HepG2 (cell line): ENCODE results near the gene EIF2AK2. TPM values are rescaled to one million over a fixed set of nuclear protein-coding genes. Genes with fewer than 3 reads are reported as not detected.

Experiments used
- ATAC-seq: fragments of 200-7000 bp; cut with Tn5 transposase; 3 replicates; pipeline ENCODE4 v1.9.1; 2020; ENCODE audit warnings: mild to moderate bottlenecking, moderate library complexity
- BruUV-seq: library from RNA; stranded (reverse); fragments of 400-500 nt; replicated peaks from 2 replicates; lab custom pipeline; 2021; lab: Mats Ljungman, UMichigan
- CTCF ChIA-PET: fragments of 300-600 bp; formaldehyde crosslinking; extraction: SDS; loops from one replicate; lab custom pipeline; 2021; ENCODE audit warnings: low total read pairs, inconsistent platforms, low intra/inter-chr PET ratio; lab: Yijun Ruan, JAX
- POLR2A ChIA-PET: fragments of 350-600 bp; sonication (Branson Sonifier 250); formaldehyde crosslinking; loops from one replicate; lab custom pipeline; 2020; ENCODE audit warnings: antibody characterized with exemption, inconsistent platforms; lab: Yijun Ruan, JAX
- DNase-seq: peaks from one replicate; pipeline ENCODE4 v3.0.0-alpha.2; 2015; ENCODE audit warnings: low spot score
- FAIRE-seq: peaks from 3 replicates; lab custom pipeline; 2011; peaks lifted over from hg19 to GRCh38; lab: Jason Lieb, UNC
- H2AFZ ChIP-seq: one replicate; pipeline ENCODE4 v1.6.1; 2011; ENCODE audit warnings: low read length, inconsistent platforms
- H3K27ac ChIP-seq: fragments of 300-600 bp; 3 replicates; pipeline ENCODE4 v1.8.0; 2011; ENCODE audit warnings: mixed run types, mild to moderate bottlenecking, mixed read lengths, low read length, inconsistent platforms; ENCODE audit not compliant: insufficient read depth; ENCODE audit errors: extremely low read length
- H3K27me3 ChIP-seq, 2 experiments: fragments of 200-600 bp in 1 of 2; 2 replicates in 1 of 2; 3 replicates in 1 of 2; pipeline versions ENCODE4 v1.6.0 to v1.8.0; 2011; ENCODE audit warnings: low read length in 2 of 2, mild to moderate bottlenecking in 2 of 2, moderate library complexity in 2 of 2, inconsistent platforms in 1 of 2; ENCODE audit not compliant: insufficient read depth in 2 of 2, control insufficient read depth in 1 of 2
- H3K36me3 ChIP-seq, 2 experiments: fragments of 200-600 bp in 1 of 2; replicated peaks in 1 of 2; 2 replicates in 1 of 2; 3 replicates in 1 of 2; pipeline versions ENCODE4 v1.5.1 to v1.8.0; 2011; ENCODE audit warnings: low read length in 2 of 2, inconsistent platforms in 1 of 2; ENCODE audit not compliant: insufficient read depth in 2 of 2, control insufficient read depth in 1 of 2
- H3K4me1 ChIP-seq: 2 replicates; pipeline ENCODE4 v1.5.1; 2012; ENCODE audit warnings: low read length, inconsistent platforms; ENCODE audit not compliant: insufficient read depth
- H3K4me2 ChIP-seq: 2 replicates; pipeline ENCODE4 v1.6.0; 2011; ENCODE audit warnings: low read depth, low read length, inconsistent platforms
- H3K4me3 ChIP-seq, 3 experiments: fragments of 200-600 bp in 1 of 3; sonication (generic), shearing (Covaris generic) in 1 of 3; replicated peaks in 1 of 3; 2 replicates each; pipeline ENCODE4 v1.5.1; 2011 to 2016; ENCODE audit warnings: low read length in 3 of 3, inconsistent platforms in 2 of 3, low read depth in 2 of 3, mild to moderate bottlenecking in 2 of 3, control low read depth in 1 of 3, mixed read lengths in 1 of 3; ENCODE audit not compliant: insufficient read depth in 1 of 3
- H3K79me2 ChIP-seq: one replicate; pipeline ENCODE4 v1.6.1; 2011; ENCODE audit warnings: low read length, inconsistent platforms; ENCODE audit not compliant: insufficient read depth
- H3K9ac ChIP-seq: 2 replicates; pipeline ENCODE4 v1.6.0; 2011; ENCODE audit warnings: mild to moderate bottlenecking, low read depth, low read length, inconsistent platforms; ENCODE audit not compliant: insufficient read depth
- H3K9me3 ChIP-seq: 2 replicates; pipeline ENCODE4 v1.5.1; 2012; ENCODE audit warnings: mild to moderate bottlenecking, low read length
- H4K20me1 ChIP-seq: 2 replicates; pipeline ENCODE4 v1.6.0; 2011; ENCODE audit warnings: inconsistent platforms, mild to moderate bottlenecking, low read length, moderate library complexity; ENCODE audit not compliant: insufficient read depth
- FOXJ3 ChIP-seq: sonication (generic); formaldehyde crosslinking; IDR thresholded peaks from 2 replicates; pipeline ENCODE4 v1.4.0; 2020; ENCODE audit warnings: missing genetic modification reagents, mild to moderate bottlenecking, borderline replicate concordance
- GFI1 ChIP-seq: sonication (generic); formaldehyde crosslinking; IDR thresholded peaks from 2 replicates; pipeline ENCODE4 v1.5.0; 2020; ENCODE audit warnings: missing genetic modification reagents, mild to moderate bottlenecking, borderline replicate concordance
- GTF2F1 ChIP-seq: fragments of 150-350 bp; IDR thresholded peaks from 2 replicates; pipeline ENCODE4 v1.6.1; 2014; ENCODE audit warnings: low read length
- MIXL1 ChIP-seq: IDR thresholded peaks from 2 replicates; pipeline ENCODE4 v1.6.1; 2016
- NBN ChIP-seq: fragments of 450-650 bp; conservative IDR thresholded peaks from 2 replicates; pipeline ENCODE4 v1.6.1; 2017
- NFATC3 ChIP-seq: sonication (generic); formaldehyde crosslinking; IDR thresholded peaks from 2 replicates; pipeline ENCODE4 v1.5.1; 2020; ENCODE audit warnings: mild to moderate bottlenecking, missing genetic modification reagents
- NFRKB ChIP-seq: fragments of 450-650 bp; IDR thresholded peaks from 2 replicates; pipeline ENCODE4 v1.6.1; 2017
- RARG ChIP-seq: sonication (generic); formaldehyde crosslinking; IDR thresholded peaks from 2 replicates; pipeline ENCODE4 v1.4.0; 2020; ENCODE audit warnings: low read depth, mild to moderate bottlenecking, missing genetic modification reagents
- RFX3 ChIP-seq: IDR thresholded peaks from 2 replicates; pipeline ENCODE4 v1.6.1; 2016; ENCODE audit warnings: missing biosample characterization, missing genetic modification reagents
- SALL1 ChIP-seq: sonication (generic); formaldehyde crosslinking; IDR thresholded peaks from 2 replicates; pipeline ENCODE4 v1.8.0; 2022; ENCODE audit warnings: mild to moderate bottlenecking, missing genetic modification reagents
- TBX3 ChIP-seq: fragments of 450-650 bp; IDR thresholded peaks from 2 replicates; pipeline ENCODE4 v1.6.1; 2017; ENCODE audit warnings: antibody characterized with exemption, mild to moderate bottlenecking, inconsistent platforms, borderline replicate concordance
- ZNF180 ChIP-seq: sonication (generic); formaldehyde crosslinking; IDR thresholded peaks from 2 replicates; pipeline ENCODE4 v1.4.0; 2020; ENCODE audit warnings: low read depth, missing genetic modification reagents, borderline replicate concordance
- ZNF446 ChIP-seq: sonication (generic); formaldehyde crosslinking; IDR thresholded peaks from 2 replicates; pipeline ENCODE4 v1.5.0; 2020; ENCODE audit warnings: mild to moderate bottlenecking, missing genetic modification reagents
- ZNF547 ChIP-seq: sonication (generic); formaldehyde crosslinking; IDR thresholded peaks from 2 replicates; pipeline ENCODE4 v1.5.1; 2020; ENCODE audit warnings: mild to moderate bottlenecking, missing genetic modification reagents
- ZNF614 ChIP-seq: IDR thresholded peaks from 2 replicates; pipeline ENCODE4 v1.6.1; 2018; ENCODE audit warnings: missing biosample characterization, missing genetic modification reagents, inconsistent platforms, borderline replicate concordance
- ZNF75D ChIP-seq: sonication (generic); formaldehyde crosslinking; IDR thresholded peaks from 2 replicates; pipeline ENCODE4 v1.8.1; 2023; ENCODE audit warnings: missing genetic modification reagents, mild to moderate bottlenecking, borderline replicate concordance
- ZNF772 ChIP-seq: sonication (generic); formaldehyde crosslinking; IDR thresholded peaks from 2 replicates; pipeline ENCODE4 v1.5.0; 2020; ENCODE audit warnings: mild to moderate bottlenecking, missing genetic modification reagents
- ZNF773 ChIP-seq: sonication (generic); formaldehyde crosslinking; IDR thresholded peaks from 2 replicates; pipeline ENCODE4 v1.4.0; 2020; ENCODE audit warnings: missing genetic modification reagents, borderline replicate concordance
- ZNF781 ChIP-seq: sonication (generic); formaldehyde crosslinking; IDR thresholded peaks from 2 replicates; pipeline ENCODE4 v1.5.1; 2020; ENCODE audit warnings: borderline replicate concordance, mild to moderate bottlenecking, missing genetic modification reagents; ENCODE audit errors: not compliant biosample characterization
- WGBS: methylation state at CpG from one replicate; pipeline ENCODE4 v1.1.6; 2017; ENCODE audit warnings: low lambda C conversion rate; 5-methylcytosine and 5-hydroxymethylcytosine counted together
- in situ Hi-C: cut with HindIII; loops from 2 replicates; pipeline ENCODE4 v1.10.0; 2017; ENCODE audit warnings: low pct_unique_long_range_greater_than_20kb; ENCODE audit not compliant: extremely low pct_ligation_motif_present
- intact Hi-C: fragments of 100-400 bp; cut with micrococcal nuclease; formaldehyde crosslinking; loops from one replicate; pipeline ENCODE4 v1.10.0; 2022; ENCODE audit not compliant: unreplicated experiment
- polyA plus RNA-seq, 8 experiments: library from polyadenylated mRNA; depleted of rRNA in 3 of 8; stranded (reverse) in 7 of 8; unstranded in 1 of 8; fragments of >200 nt; fragmentation: Illumina TruSeq in 4 of 8; extraction: Trizol in 4 of 8; gene quantifications; 2 replicates each; pipeline versions ENCODE4 v1.2.1 to v1.2.3, GENCODE V29; 2011 to 2016; ENCODE audit warnings: low read depth in 4 of 8, missing spikeins in 1 of 8, mixed read lengths in 1 of 8; ENCODE audit not compliant: insufficient read depth in 1 of 8
- total RNA-seq, 5 experiments: library from RNA; depleted of rRNA; stranded (reverse); fragments of >200 nt; fragmentation: Illumina TruSeq; extraction: Trizol; gene quantifications; 2 replicates each; pipeline ENCODE4 v1.2.3, GENCODE V29; 2016; ENCODE audit warnings: low read depth in 1 of 5
- TF ChIP-seq, protein P1 (sequence below): sonication (generic); formaldehyde crosslinking; IDR thresholded peaks from 2 replicates; pipeline ENCODE4 v1.8.1; 2022; ENCODE audit warnings: low read depth, mild to moderate bottlenecking, missing genetic modification reagents

Gene EIF2AK2
- total and polyA plus RNA-seq, 2 of the 13 experiments (the other 11 are each of a cell fraction or from before 2014, with no cell fraction given) = 10.2 to 26.1 TPM

DNA sequence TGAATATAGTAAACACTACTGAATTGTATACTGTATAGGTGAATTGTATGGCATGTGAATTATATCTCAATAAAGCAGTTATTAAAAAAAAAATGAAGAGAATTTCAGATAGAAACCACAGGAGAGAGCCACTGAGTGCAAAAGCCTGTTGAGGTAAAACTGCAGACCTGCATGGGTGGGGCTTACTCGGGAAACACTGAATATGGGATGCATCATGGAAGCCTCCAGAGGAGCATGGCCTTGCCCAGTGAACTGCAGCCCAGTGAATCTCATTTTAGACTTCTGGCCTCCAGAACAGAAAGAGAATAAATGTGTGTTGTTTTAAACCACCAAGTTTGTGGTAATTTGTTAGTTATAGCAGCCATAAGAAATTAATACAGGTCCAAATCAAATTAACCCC, 56.7 kb downstream of the EIF2AK2 start (continued):
- TF ChIP-seq GTF2F1 (no peak), FOXJ3 (CRISPR knock-in tag) (no peak)
- TF ChIP-seq, protein P1, sequence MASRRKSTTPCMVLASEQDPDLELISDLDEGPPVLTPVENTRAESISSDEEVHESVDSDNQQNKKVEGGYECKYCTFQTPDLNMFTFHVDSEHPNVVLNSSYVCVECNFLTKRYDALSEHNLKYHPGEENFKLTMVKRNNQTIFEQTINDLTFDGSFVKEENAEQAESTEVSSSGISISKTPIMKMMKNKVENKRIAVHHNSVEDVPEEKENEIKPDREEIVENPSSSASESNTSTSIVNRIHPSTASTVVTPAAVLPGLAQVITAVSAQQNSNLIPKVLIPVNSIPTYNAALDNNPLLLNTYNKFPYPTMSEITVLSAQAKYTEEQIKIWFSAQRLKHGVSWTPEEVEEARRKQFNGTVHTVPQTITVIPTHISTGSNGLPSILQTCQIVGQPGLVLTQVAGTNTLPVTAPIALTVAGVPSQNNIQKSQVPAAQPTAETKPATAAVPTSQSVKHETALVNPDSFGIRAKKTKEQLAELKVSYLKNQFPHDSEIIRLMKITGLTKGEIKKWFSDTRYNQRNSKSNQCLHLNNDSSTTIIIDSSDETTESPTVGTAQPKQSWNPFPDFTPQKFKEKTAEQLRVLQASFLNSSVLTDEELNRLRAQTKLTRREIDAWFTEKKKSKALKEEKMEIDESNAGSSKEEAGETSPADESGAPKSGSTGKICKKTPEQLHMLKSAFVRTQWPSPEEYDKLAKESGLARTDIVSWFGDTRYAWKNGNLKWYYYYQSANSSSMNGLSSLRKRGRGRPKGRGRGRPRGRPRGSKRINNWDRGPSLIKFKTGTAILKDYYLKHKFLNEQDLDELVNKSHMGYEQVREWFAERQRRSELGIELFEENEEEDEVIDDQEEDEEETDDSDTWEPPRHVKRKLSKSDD (CRISPR knock-in tag) = no peak

DNA sequence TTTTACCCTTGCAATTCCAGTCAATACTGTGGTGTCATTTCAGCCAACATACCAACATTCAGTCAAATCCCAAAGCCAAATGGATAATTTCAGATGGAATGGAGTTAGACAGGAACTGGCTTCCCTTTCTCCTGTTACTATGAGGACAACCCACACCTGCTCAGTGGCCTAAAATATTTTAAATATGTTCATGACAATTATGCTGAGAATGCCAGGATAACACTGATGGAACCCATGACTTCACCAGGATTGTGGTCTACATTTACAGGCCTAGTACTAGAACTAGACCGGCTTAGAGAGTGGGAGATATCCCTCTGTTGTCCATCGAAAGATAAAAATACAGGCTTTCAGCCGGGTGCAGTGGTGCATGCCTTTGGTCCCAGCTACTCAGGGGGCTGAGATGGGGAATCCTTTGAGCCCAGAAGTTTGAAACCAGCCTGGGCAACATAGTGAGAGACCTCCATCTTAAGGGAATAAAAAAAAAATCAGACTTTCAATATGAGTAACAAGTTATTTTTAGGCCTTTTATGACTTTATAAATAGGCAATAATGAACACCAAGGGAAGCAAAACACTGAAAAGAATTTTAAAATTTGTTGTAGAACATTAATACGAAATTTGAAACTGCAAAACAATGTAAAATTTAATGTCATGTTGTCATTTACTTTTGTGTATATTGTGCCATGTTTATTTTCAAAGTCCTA, 58.2 kb downstream of the EIF2AK2 start:
- FAIRE-seq (no peak), DNase-seq (no peak), ATAC-seq (no peak)
- ChIA-PET POLR2A (no interaction called here), CTCF (no interaction called here)
- Histone ChIP-seq H3K4me2 (no peak overlapping the region), H3K27ac (no peak overlapping the region), H3K4me3 (no peak overlapping the region), H3K79me2 (no peaks in the 10 kb centered on the region), H3K9ac (no peak overlapping the region), H3K9me3 (no peaks in the 10 kb centered on the region), H3K4me1 (peaks cover 3% of the 10 kb centered on the region), H4K20me1 (no peaks in the 10 kb centered on the region), H3K36me3 (peaks cover 3 to 11% of the 10 kb centered on the region in 2 experiments), H2AFZ (no peak overlapping the region), H3K27me3 (no peaks in the 10 kb centered on the region)
- intact Hi-C loops (no loop called here), in situ Hi-C loops (no loop called here)
- WGBS = 94% methylated on average over 4 of the region's 4 CpGs
- no TSS peak for BruUV-seq
- TF ChIP-seq ZNF772 (CRISPR knock-in tag) = no peak
- TF ChIP-seq TBX3 = no peak
- TF ChIP-seq ZNF614 = no peak
- TF ChIP-seq ZNF180 (CRISPR knock-in tag) = no peak
- TF ChIP-seq MIXL1 (CRISPR knock-in tag) = no peak
- no peak for TF ChIP-seq ZNF75D (CRISPR knock-in tag)
- no peak for TF ChIP-seq GFI1 (CRISPR knock-in tag)
- TF ChIP-seq ZNF781 (CRISPR knock-in tag) = no peak
- TF ChIP-seq RARG (CRISPR knock-in tag) = no peak
- no peak for TF ChIP-seq ZNF547 (CRISPR knock-in tag)
- no peak for TF ChIP-seq NFRKB
- no peak for TF ChIP-seq SALL1 (CRISPR knock-in tag)
- no peak for TF ChIP-seq NFATC3
- no peak for TF ChIP-seq ZNF446 (CRISPR knock-in tag)
- no peak for TF ChIP-seq RFX3 (CRISPR knock-in tag)
- no peak for TF ChIP-seq NBN
- TF ChIP-seq ZNF773 = no peak
